ENCODE data around the gene UTS2R.

The UTS2R gene

GRCh38 chr17:82371333-82372248 is at the start of gene UTS2R:
UTS2R (plus strand) TSS chr17:82371765; CDS start chr17:82374325, 2,560 bp downstream.
- in situ Hi-C loops (cut with HindIII; ENCODE audit: low sequenced_read_pairs), result no loop called here

- in situ Hi-C loops (cut with HindIII; ENCODE audit: low sequenced_read_pairs), result no loop called here
Observed at GRCh38 chr17:82321947-82322466, 49.6 kb upstream of the UTS2R start.

DNA sequence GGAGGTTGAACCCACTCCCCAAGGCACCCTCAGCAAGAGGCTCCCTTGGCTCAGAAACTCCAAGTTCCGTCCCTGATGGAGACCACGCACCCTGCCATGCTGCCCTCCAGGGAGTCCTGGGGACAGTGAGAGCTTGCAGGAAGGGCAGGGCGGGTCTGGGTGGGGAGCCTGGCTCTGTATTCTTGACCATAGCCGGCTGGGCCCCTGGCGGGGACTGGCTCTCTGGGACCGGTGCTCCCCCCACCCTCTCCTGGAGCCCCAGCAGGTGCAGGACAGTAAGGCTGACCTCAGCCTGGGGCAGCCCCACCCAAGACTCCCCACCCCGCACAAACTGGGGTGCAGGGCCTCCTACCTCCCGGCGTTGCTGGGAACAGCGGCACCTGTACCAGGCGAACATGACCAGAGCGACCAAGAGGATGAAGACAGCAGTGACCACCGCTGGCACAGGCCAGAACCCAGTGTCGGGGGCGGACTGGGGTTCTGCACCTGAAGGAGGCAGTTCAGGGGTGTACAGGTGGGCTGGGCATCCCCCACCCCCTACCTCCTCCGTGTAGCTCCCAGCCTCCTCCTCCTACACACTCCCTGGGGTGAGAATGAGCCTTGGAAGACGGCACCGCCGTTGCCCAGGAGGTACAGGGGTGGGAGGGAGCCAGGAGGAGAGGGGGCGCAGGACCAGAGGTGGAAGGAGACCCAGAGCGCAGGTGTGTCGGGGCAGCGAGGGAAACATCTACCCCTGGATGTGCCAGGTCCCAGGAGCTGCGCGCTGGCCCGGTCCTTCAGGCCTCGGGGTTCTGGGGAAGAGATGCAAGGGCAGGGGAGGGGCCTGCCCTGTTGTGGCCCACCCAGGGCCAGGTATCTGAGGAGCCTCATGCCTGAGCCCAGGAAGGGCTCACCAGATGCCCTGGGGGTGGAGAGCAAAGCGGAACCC is 48.8 kb upstream of the UTS2R start:
- in situ Hi-C loops (cut with HindIII; ENCODE audit: low sequenced_read_pairs), result no loop called here

DNA sequence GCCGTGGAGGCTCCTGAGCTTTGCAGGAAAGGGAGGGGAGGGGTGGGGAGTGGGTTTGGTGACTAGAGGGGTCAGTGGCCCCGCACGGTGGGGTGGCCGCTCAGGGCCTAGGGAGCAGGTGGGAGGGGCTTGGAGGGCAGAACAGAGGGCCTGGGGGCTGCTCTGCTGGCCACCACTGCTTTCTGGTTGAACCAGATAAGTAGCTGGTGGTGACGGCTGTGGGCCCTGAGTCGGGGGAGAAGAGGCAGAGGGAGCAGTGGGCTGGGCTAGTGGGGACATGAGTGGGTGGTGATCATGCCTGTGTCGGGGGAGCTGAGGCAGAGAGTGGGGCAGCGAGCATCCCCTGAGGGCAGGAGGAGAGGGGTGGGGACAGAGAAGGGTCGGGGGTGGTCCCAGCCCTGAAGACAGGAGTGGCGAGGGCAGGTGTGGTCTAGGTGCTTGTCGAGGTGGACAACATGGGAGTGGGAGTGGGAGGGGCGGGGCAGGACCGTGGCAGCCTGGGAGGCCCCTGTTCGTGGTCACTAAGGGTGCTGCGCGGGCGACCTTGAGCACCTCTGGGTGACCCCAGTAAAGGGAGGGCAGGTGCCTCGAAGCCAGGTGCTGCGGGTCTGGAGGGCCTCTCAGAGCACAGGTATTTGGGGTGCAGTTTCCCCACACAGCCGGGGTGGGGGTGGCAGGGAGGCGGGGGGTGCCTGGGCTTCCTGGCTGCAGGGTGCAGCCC is 47.9 kb upstream of the UTS2R start:
- in situ Hi-C loops (cut with HindIII; ENCODE audit: low sequenced_read_pairs), result no loop called here

DNA sequence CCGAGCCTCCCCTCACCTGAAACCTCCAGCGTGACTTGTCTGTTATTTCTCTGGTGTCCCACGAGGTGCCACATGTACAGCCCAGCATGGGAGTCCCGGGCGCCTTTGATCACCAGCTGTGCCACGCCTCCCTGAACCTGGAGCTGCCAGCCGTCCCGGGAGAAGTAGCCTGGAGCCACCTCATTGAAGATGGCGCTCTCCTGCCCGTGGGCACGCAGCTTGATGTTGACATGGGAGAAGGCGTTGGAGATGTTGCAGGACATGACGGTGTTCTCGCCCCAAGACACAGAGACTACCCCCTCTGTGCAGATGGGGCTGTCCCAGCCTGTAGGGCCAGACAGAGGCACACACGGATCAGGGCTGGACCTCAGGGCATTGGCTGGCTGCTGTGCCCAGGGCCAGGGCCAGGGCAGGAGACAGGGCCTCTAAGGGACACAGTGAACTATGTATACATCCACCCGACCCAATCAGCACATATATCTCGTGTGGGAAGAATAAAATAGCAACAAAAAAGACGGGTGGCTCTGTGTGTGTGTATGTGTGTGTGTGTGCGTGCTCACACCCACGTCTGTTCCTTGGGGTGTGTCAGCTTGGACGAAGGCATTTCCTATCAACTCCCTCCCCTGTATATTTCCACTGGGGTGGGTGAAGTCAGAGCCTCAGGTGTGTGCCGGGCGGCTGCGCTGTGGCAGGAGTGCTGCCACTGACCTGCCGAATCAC is 46.8 kb upstream of the UTS2R start:
- in situ Hi-C loops (cut with HindIII; ENCODE audit: low sequenced_read_pairs), result no loop called here

- in situ Hi-C loops (cut with HindIII; ENCODE audit: low sequenced_read_pairs), result no loop called here
Observed at GRCh38 chr17:82325286-82326180, 46.0 kb upstream of the UTS2R start.

GRCh38 chr17:82327289-82327688 is 44.3 kb upstream of the UTS2R start:
- in situ Hi-C loops (cut with HindIII; ENCODE audit: low sequenced_read_pairs), result no loop called here

DNA sequence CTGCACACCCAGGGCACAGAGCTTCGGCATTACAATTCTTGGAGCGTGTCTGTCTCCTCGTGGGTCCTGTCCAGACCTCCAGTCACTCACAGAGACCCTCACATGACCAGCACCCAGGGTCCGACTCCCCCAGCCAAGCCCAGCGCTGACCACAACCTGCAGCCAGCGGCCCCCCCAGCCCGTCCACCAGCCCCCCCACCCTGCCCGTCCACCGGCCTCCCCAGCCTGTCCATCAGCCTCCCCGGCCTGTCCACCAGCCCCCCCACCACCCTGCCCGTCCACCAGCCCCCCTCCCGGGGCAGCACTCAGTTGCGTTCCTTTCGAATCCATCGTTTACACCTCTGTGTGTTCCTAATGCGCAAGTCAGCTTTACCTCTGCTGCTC is 43.8 kb upstream of the UTS2R start:
- in situ Hi-C loops (cut with HindIII; ENCODE audit: low sequenced_read_pairs), result no loop called here

DNA sequence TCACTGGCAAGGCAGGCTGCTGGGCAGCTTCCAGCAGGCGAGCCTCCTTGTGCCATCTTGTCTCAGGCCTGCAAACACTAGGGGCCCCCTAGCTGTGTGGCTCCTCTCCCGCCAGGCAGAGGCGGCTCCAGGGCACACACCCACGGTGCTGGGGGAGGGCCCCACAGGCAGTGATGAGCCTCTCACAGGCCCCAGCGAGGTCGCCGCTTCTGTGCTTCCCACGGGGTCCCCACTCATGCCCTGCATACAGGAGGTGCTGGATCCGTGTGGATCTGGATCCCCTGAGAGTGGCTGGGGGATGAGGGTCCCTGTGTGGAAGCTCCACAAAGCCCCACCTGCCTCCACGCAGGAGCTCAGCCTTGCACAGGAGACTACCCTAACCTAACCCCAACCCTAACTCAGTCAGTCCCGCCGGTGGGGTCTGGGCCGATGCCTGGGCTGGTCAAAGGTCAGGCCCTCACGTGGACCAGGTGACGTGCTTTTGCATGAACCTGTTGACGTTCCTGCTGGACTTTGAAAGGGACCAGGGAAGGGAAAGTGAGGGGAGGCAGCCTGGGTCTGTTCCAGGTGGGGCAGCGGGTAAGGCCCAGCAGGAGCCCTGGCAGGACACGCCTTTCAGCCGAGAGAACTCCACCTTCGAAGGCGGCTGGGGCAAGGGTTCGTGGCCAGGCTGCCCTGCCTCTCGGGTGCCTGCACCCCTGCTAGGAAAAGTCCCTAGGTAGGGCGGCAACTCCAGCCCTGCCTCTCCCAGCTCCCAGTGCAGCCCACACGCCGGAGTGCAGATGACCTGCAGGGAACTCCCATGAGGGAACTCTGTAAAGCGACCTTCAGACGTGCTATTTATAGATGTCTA is 43.2 kb upstream of the UTS2R start:
- in situ Hi-C loops (cut with HindIII; ENCODE audit: low sequenced_read_pairs), result no loop called here

GRCh38 chr17:82328994-82329507 is 42.5 kb upstream of the UTS2R start:
- in situ Hi-C loops (cut with HindIII; ENCODE audit: low sequenced_read_pairs), result no loop called here

DNA sequence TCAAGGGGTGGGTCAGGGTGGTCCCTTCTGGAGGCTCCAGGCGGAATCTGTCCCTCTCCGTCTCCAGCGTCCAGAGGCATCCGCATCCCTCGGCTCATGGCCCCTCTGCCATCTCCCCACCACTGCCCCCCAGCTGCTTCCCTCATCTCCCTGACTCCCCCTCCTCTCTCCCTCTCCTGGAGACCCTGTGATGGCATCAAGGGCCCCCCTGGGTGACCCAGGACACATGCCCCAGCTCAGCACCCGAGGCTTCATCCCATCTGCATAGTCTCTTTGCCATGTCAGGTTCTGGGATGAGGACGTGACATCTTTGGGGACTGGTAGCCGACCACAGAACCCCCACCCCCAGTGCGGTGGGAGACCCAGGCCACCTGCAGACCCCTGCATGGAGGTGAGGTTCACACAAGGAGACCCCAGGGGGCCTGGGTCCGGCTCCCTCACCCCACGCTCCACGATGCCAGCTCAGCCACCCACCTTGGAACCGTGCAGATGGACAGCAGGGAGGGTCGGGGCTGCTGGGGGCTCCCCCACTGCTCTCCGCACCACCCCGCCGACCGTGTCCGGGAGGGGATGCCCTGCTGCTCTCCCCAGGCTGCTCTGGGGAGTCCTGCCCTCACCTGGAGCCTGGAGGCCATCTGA is 41.8 kb upstream of the UTS2R start:
- in situ Hi-C loops (cut with HindIII; ENCODE audit: low sequenced_read_pairs), result loop anchor here (10.0 kb wide), 1 partner anchor 295 kb away; the partner anchor contains the start of genes DCXR and RAC3

DNA sequence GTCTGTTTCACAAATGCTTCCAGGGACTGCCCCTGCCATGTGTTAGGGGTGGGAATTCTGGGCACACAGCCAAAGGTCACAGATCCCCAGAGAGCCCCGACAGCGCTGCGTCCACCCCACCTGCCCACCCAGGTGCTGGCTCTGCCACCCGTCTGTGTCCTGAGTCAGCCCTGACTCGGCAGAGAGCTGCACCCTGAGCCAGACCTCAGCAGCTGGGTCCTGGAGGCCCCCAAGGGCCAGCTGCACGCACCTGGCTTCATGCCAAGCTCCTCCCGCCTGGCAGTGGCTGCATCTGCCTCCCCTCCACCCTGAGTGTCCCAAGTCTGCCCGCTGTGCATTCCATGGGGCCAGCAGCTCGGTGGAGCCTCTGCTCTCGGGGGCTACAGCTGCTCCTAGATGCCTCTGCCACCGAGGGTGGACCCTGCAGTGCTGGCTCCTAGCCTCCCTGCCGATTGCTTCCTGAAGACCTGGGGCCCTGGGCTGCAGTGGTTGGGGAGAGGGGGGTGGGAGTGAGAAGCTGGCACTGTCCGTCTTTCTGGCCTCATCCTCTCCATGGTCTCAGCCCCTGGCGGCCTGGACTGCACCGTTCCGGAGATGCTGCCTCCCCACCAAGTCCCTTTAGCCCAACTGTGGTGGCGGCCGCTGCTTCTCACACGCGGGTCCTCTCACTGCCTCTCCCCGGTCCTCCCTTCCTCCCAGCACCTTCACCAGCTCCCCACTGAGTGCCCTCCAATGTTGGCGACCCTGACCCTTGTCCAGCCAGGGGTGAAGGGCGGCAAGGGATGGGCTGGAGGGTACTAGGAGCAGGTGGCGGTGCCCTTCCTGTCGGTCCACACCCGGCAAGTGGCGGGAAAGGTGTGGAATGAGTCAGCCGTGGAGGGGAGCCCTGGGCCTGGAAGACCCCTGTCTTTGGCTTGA is 41.0 kb upstream of the UTS2R start:
- in situ Hi-C loops (cut with HindIII; ENCODE audit: low sequenced_read_pairs), result loop anchor here (10.0 kb wide), 1 partner anchor 296 kb away; the partner anchor contains the start of genes DCXR and RAC3

GRCh38 chr17:82331345-82331939 is 40.1 kb upstream of the UTS2R start:
- in situ Hi-C loops (cut with HindIII; ENCODE audit: low sequenced_read_pairs), result loop anchor here (10.0 kb wide), 1 partner anchor 297 kb away; the partner anchor contains the start of genes DCXR and RAC3

GRCh38 chr17:82332669-82333278 is 38.8 kb upstream of the UTS2R start:
- in situ Hi-C loops (cut with HindIII; ENCODE audit: low sequenced_read_pairs), result loop anchor here (10.0 kb wide), 1 partner anchor 298 kb away; the partner anchor contains the start of genes DCXR and RAC3

Measured in endothelial cell of hepatic sinusoid (primary cell).